Globus pallidus (tissue), 1 donor: ENCODE data around the gene KIZ.

Experiments used
- DNase-seq: peaks from one replicate; pipeline ENCODE4 v3.0.0-alpha.2; 2015; ENCODE audit warnings: low spot score

The KIZ gene

GRCh38 chr20:21175433-21175832, 49.6 kb downstream of the KIZ start:
- no peak for DNase-seq

GRCh38 chr20:21177767-21178166, 51.9 kb downstream of the KIZ start:
- DNase-seq, result no peak

- no peak for DNase-seq
Measured at GRCh38 chr20:21179757-21180156, 53.9 kb downstream of the KIZ start.

GRCh38 chr20:21180248-21180647, 54.4 kb downstream of the KIZ start:
- no peak for DNase-seq

GRCh38 chr20:21181028-21181427, 55.1 kb downstream of the KIZ start:
- DNase-seq, result no peak

- no peak for DNase-seq
Measured at GRCh38 chr20:21182832-21183563, 57.1 kb downstream of the KIZ start.

- DNase-seq, result no peak
Measured at GRCh38 chr20:21183722-21184121, 57.8 kb downstream of the KIZ start.

GRCh38 chr20:21184819-21185218, 58.9 kb downstream of the KIZ start:
- no peak for DNase-seq

GRCh38 chr20:21185849-21186248, 60.0 kb downstream of the KIZ start:
- DNase-seq, result no peak

GRCh38 chr20:21189761-21190523, 64.1 kb downstream of the KIZ start:
- peak; percentile 38 for DNase-seq

- no peak for DNase-seq
Measured at GRCh38 chr20:21190869-21191268, 65.0 kb downstream of the KIZ start.

- no peak for DNase-seq
Measured at GRCh38 chr20:21191839-21192238, 66.0 kb downstream of the KIZ start.

GRCh38 chr20:21202259-21202658, 76.4 kb downstream of the KIZ start:
- DNase-seq, result no peak

- DNase-seq, result no peak
Measured at GRCh38 chr20:21203088-21203656, 77.3 kb downstream of the KIZ start.

- DNase-seq, result no peak
Measured at GRCh38 chr20:21206584-21206983, 80.7 kb downstream of the KIZ start.

GRCh38 chr20:21208999-21209398, 83.1 kb downstream of the KIZ start:
- no peak for DNase-seq

GRCh38 chr20:21209668-21210067, 83.8 kb downstream of the KIZ start:
- no peak for DNase-seq

GRCh38 chr20:21213691-21214090, 87.8 kb downstream of the KIZ start:
- no peak for DNase-seq

- no peak for DNase-seq
Measured at GRCh38 chr20:21214431-21214830, 88.5 kb downstream of the KIZ start.

- no peak for DNase-seq
Measured at GRCh38 chr20:21219686-21220085, 93.8 kb downstream of the KIZ start.

- no peak for DNase-seq
Measured at GRCh38 chr20:21224217-21224616, 98.3 kb downstream of the KIZ start.

GRCh38 chr20:21225215-21225947, 99.5 kb downstream of the KIZ start:
- DNase-seq, result no peak

GRCh38 chr20:21228511-21228910, 102.6 kb downstream of the KIZ start:
- no peak for DNase-seq
